Activated T-helper 2 cell treated with anti-CD3 and anti-CD28 coated beads, Interferon-gamma antibody, Interleukin-2, Interleukin-4, amounts not matched to agents 10 μg/mL and 5 μg/mL and 100 μg/mL, durations not matched to agents 14 hours and 24 hours and 36 hours (primary cell): ENCODE data around the gene ALDH4A1. TPM values are rescaled to one million over a fixed set of nuclear protein-coding genes. Genes with fewer than 3 reads are reported as not detected.

Experiments
- DNase-seq: peaks from one replicate; pipeline ENCODE4 v3.0.0; 2021; ENCODE audit warnings: low spot score
- H3K27ac Mint-ChIP-seq: one replicate; pipeline ENCODE4 v1.8.0; 2021; ENCODE audit warnings: mixed read lengths
- H3K27me3 Mint-ChIP-seq: one replicate; pipeline ENCODE4 v1.8.0; 2021; ENCODE audit warnings: low read depth, mixed read lengths
- H3K36me3 Mint-ChIP-seq: one replicate; pipeline ENCODE4 v1.8.0; 2021; ENCODE audit warnings: low read depth, mixed read lengths
- H3K4me1 Mint-ChIP-seq: one replicate; pipeline ENCODE4 v1.8.0; 2021; ENCODE audit warnings: low read depth, mixed read lengths
- H3K4me3 Mint-ChIP-seq: one replicate; pipeline ENCODE4 v1.8.0; 2021; ENCODE audit warnings: low read depth, mild to moderate bottlenecking, moderate library complexity, mixed read lengths
- H3K9me3 Mint-ChIP-seq: one replicate; pipeline ENCODE4 v1.8.0; 2021; ENCODE audit warnings: mixed read lengths
- intact Hi-C: fragments of 100-400 bp; cut with micrococcal nuclease; formaldehyde crosslinking; loops from one replicate; pipeline ENCODE4 v1.15.1; 2023
- total RNA-seq: library from RNA; stranded (reverse); gene quantifications from 2 replicates; pipeline ENCODE4 v1.2.3, GENCODE V29; 2022

ALDH4A1 gene
- total RNA-seq, 1 donor from 2014 or later: 4.4 TPM

DNA sequence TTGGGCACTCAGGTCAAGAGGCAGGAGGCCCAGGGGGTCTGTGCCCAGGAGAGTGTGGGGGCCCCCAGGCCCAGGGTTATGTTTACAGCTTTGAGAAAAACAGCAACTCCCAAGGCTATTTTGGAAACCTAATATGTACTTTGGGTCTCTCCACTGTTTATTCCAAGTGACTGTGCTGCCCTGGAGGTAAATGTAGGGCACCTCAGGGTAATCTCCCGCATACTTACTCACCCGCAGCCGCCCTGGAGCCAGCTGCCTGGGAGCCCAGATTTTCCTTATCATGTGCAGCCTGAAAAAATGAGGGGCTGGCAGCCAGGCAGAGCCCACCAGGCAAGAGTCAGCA is 34.1 kb upstream of the ALDH4A1 start:
- DNase-seq: no peak
- peaks cover 56% of the 10 kb centered on the region for H3K4me1 Mint-ChIP-seq
- H3K9me3 Mint-ChIP-seq: no peaks in the 10 kb centered on the region
- H3K36me3 Mint-ChIP-seq: no peaks in the 10 kb centered on the region
- intact Hi-C loops: no loop called here
- H3K4me3 Mint-ChIP-seq: no peak overlapping the region
- H3K27me3 Mint-ChIP-seq: no peaks in the 10 kb centered on the region
- no peak overlapping the region for H3K27ac Mint-ChIP-seq

DNA sequence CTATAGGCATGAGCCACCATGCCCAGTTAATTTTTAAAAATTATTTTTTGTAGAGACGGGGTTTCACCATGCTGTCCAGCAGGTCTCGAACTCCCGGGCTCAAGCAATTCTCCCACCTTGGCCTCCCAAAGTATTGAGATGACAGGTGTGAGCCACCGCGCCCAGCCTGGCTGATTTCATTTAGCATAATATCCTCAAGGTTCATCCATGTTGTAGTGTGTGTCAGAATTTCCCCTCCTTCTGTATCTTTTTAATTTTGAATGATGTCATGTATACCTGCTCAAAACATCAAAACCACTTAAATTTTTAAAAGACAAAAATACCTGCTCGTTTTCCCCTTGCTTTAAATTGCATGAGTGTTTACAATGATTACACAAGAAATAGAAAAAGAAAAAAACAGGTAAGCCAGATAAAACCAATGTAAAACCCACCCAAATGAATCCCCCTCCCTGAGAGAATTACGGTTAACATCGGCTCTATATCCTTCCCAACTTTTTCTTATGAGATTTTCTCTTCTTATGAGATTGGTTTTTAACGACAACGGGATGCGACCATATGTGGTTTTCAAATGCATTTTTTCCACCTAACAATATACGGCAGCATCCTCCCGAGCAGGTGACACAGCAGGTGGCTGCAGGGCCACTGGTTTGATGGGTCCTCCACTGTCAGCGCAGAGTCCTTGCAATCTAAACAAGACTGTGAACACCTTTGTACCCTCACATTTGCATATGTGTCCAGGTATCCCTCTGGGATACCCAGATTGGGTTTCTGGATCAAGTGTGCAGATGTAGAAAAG is 32.0 kb upstream of the ALDH4A1 start:
- no peak for DNase-seq
- Mint-ChIP-seq H3K27ac (no peak overlapping the region), H3K27me3 (no peaks in the 10 kb centered on the region), H3K4me1 (peaks cover 61% of the 10 kb centered on the region), H3K4me3 (no peak overlapping the region), H3K36me3 (no peaks in the 10 kb centered on the region), H3K9me3 (no peaks in the 10 kb centered on the region)
- intact Hi-C loops: no loop called here

DNA sequence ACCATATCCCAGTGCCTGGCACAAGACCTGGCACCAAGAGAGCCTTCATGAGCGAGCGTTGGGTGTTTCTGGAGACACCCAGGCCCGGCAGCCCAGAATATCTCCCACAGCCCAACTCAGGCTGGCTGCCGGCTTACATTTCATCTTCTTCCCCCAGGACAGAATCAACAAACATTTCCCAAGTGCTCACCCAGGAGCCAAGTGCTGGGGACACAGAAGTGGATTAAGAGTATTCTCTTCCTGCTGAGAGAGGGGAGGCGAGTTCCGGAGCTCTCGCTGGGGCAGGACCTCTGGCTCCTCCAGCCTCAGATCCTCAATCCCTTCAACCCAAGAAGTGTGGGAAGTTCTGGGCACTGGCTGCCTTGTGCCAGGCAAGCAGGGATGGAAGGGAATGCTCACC is 30.5 kb upstream of the ALDH4A1 start:
- DNase-seq: no peak
- Mint-ChIP-seq H3K4me3 (no peak overlapping the region), H3K27ac (no peak overlapping the region), H3K36me3 (no peaks in the 10 kb centered on the region), H3K9me3 (no peaks in the 10 kb centered on the region), H3K27me3 (no peaks in the 10 kb centered on the region), H3K4me1 (peaks cover 73% of the 10 kb centered on the region)
- intact Hi-C loops: no loop called here

DNA sequence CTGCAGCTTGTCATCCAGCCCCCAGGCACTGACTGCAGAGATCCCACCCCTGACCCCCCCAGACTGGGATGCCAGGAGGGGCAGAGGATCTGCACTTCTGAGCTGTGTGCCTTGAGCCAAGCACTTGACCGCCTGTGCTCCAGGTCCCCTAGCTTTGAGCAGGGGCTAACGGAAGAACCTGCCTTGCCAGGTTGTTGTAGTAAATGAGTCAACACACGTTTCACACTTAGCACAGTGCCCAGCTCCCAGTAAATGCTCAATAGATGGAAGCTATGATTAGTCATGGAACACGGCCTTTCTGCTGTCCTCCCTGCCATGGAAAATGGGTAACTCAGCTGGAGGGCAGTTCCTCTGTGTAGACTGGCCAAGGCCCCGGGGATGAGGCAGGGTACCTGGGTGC is 30.0 kb upstream of the ALDH4A1 start:
- no peaks in the 10 kb centered on the region for H3K36me3 Mint-ChIP-seq
- intact Hi-C loops: no loop called here
- H3K27me3 Mint-ChIP-seq: no peaks in the 10 kb centered on the region
- no peaks in the 10 kb centered on the region for H3K9me3 Mint-ChIP-seq
- no peak overlapping the region for H3K4me3 Mint-ChIP-seq
- peaks cover 77% of the 10 kb centered on the region for H3K4me1 Mint-ChIP-seq
- H3K27ac Mint-ChIP-seq: peak overlapping the region; percentile 42
- DNase-seq: no peak

DNA sequence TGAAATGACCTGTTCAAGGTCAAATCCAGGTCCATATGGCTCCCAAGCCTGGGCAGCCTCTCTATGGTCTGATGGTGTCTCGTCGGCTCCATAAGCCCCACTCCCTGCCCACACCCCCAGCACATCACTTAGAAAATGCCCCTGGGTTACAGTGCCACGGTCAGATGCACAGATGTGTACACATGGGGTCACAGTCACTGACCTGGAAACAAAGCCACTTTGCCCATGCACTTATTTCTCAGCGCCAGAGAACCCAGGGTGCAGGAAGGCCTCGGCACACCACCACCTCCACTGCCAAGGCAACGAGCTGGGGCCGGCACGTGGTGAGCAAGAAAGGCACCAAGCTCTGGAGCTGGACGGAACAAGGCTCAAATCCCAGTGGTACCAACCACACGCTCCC is 29.4 kb upstream of the ALDH4A1 start:
- Mint-ChIP-seq H3K27ac (no peak overlapping the region), H3K9me3 (no peaks in the 10 kb centered on the region), H3K4me3 (no peak overlapping the region), H3K36me3 (no peaks in the 10 kb centered on the region), H3K27me3 (no peaks in the 10 kb centered on the region), H3K4me1 (peaks cover 77% of the 10 kb centered on the region)
- intact Hi-C loops: no loop called here
- DNase-seq: no peak

DNA sequence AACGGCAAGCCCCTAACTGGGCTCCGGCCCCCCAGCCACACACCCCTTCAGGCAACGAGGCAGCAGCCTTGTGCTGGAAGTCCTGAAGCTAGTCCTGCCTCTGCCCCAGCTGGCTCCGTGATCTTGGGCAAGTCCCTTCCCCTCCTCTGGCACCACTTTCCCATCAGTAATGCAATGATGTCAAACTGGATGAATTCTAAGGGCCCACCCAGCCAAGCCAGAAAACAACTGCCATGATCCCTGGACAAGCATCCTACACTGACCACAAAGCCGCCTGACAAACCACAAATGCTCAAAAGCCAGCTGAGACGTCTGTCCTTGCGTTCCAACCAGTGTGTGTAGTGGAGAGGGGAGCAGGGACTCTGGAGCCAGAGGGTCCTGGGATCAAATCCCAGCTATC is 27.3 kb upstream of the ALDH4A1 start:
- intact Hi-C loops: no loop called here
- H3K36me3 Mint-ChIP-seq: peaks cover 9% of the 10 kb centered on the region
- peak overlapping the region; percentile 38 for H3K27ac Mint-ChIP-seq
- H3K4me1 Mint-ChIP-seq: peaks cover 69% of the 10 kb centered on the region
- H3K4me3 Mint-ChIP-seq: no peak overlapping the region
- DNase-seq: no peak
- H3K9me3 Mint-ChIP-seq: no peaks in the 10 kb centered on the region
- H3K27me3 Mint-ChIP-seq: no peaks in the 10 kb centered on the region

DNA sequence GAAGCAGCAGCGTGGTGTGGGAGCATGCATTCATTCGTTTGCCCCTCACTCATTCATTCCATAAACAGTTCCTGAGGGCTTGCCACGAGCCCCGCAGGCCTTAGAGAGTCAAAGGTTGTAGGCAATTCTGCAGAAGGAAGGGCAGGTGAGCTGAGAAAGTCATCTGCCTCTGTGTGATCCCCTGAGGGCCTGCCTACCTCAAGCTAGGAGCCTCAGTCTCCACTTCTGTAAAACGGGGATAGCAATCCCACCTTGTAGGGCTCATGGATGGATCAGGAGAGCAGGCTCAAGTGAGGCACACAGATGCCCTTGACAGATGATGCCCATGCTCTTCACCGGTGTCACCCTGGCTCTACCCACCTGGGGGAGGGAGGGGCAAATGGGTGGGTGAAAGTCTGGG is 26.6 kb upstream of the ALDH4A1 start:
- no peaks in the 10 kb centered on the region for H3K27me3 Mint-ChIP-seq
- peaks cover 9% of the 10 kb centered on the region for H3K36me3 Mint-ChIP-seq
- no peak overlapping the region for H3K4me3 Mint-ChIP-seq
- intact Hi-C loops: no loop called here
- no peak for DNase-seq
- H3K4me1 Mint-ChIP-seq: peaks cover 69% of the 10 kb centered on the region
- peak overlapping the region; percentile 96 for H3K27ac Mint-ChIP-seq
- H3K9me3 Mint-ChIP-seq: no peaks in the 10 kb centered on the region

DNA sequence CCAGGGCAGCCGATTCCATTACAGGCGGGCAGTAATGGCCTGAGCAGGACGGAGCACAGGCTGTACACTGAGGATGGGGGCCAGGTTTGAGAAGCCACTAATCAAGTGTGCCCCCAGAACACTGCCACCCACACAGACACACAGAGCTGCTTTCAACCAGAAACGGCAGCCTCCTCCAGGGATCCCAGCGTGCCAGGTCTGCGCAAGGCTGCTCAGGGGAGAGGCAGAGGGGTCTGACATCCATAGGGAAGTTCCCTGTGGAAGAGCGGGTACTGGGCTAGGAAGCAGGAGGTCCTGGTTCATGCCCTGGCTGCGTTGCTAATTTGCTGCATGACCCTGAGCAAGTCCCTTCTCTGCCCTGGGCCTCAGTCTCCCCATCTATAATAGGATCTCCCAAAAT is 26.1 kb upstream of the ALDH4A1 start:
- DNase-seq: no peak
- Mint-ChIP-seq H3K4me1 (peaks cover 72% of the 10 kb centered on the region), H3K4me3 (peak overlapping the region; percentile 83), H3K27ac (peak overlapping the region; percentile 96), H3K9me3 (no peaks in the 10 kb centered on the region), H3K36me3 (peaks cover 9% of the 10 kb centered on the region), H3K27me3 (no peaks in the 10 kb centered on the region)
- intact Hi-C loops: no loop called here

DNA sequence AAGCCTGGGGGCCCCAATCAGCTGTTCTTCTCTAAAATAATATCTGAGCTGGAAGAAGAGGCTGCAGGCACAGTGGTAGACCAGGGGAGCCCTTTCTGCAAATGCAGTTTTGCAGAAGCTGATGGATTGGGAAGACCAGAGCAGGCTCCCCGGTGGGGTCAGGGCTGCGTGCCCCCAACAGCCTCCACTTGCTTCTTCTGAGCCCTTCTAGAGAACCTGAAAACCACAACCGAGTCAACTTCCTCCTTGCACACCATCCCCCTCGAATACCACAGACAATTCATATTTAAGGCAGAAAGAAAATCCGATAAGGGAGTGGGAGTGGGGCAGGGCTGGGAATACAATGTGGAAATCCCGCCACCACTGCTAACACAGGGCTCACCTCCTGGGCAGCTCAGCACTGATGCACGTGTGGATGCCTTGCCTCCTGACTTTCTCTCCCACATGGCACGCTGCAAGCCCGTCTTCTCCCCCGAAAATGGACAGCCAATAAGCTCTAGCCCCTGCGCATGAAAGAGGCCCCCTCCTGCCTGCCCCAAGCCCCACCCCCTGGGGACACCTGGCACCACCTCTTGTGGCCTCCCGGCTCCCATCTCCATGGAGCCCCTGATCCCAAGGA is 25.4 kb upstream of the ALDH4A1 start:
- intact Hi-C loops: loop anchor here (1.0 kb wide), 1 partner anchor 21 kb away; no protein-coding TSS in a partner anchor
- H3K4me1 Mint-ChIP-seq: peaks cover 73% of the 10 kb centered on the region

DNA sequence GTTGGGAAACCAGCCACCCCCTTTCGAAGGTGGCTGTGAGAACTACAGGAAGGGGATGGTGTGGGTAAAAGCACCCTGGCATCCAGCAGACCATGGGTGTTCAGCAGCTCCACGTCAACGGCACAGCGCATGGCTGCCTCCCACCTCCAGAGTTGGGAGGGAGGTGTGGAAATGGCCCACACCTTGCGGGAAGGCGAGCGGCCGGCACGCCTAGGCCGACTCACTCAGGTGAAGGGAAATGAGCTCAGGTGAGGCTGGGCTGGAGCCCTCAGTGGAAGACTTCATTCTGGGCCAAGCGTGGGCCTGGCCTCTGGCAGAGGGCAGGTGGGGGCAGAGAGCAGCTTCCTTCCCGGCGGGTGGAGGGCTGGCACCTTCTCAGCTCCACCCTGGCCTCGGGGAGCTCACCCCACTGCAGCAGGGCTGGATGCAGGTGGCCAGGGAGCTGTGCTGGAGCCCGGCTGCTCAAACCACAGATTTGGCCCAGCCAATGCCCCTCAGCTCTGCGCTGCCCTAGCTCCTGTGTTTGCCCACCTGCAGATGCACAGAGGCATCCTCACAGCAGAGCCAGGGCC is 24.8 kb upstream of the ALDH4A1 start:
- Mint-ChIP-seq H3K36me3 (peaks cover 9% of the 10 kb centered on the region), H3K27ac (peak overlapping the region; percentile 96), H3K27me3 (no peaks in the 10 kb centered on the region), H3K4me3 (peak overlapping the region; percentile 83), H3K4me1 (peaks cover 67% of the 10 kb centered on the region), H3K9me3 (no peaks in the 10 kb centered on the region)
- intact Hi-C loops: loop anchor here (1.0 kb wide), 1 partner anchor 21 kb away; no protein-coding TSS in a partner anchor
- DNase-seq: peak; percentile 30

More for the DNA sequence above, 25.4 kb upstream of the ALDH4A1 start:
- H3K27me3 Mint-ChIP-seq: no peaks in the 10 kb centered on the region
- peak overlapping the region; percentile 83 for H3K4me3 Mint-ChIP-seq
- H3K27ac Mint-ChIP-seq: peak overlapping the region; percentile 96
- no peaks in the 10 kb centered on the region for H3K9me3 Mint-ChIP-seq
- H3K36me3 Mint-ChIP-seq: peaks cover 9% of the 10 kb centered on the region
- DNase-seq: peak; percentile 53

DNA sequence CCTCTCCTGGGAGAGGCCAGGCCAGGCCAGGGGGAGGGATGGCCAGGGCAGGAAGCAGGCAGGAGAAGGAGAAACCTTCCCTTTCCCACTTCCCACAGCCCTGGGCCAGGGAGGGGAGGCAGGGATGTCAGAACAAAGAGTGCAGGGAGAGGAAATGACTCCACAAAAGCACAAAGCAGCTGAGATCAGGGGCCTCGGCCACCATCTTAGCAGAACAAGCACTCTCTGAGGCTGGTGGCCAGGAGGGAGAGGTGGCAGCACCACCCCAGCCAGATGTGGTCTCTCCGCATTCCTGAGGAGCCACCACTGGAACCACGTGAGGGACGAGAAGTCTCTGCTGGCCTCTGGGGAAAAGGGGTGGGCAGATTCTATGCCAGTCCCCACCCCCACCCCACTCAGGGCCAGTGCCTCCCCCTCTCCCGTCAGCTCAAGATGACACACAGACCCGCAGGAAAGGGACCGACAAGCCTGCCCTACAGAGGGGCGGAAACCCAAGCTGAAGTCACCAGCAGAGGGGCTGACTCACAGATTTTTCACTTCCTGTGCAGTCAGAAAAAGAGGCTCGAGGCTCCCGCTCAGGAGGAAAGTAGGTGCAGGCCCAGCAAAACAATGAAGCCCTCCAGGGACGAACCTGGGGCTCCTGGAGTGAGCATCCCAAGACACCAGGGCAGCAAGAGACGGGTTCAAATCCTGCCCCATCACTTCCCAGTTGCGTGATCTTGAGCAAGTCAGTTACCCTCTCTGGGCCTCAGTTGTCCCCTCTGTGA is 24.1 kb upstream of the ALDH4A1 start:
- DNase-seq: peak; percentile 82
- intact Hi-C loops: loop anchor here (1.0 kb wide), 3 partner anchors 22 to 85 kb away; no protein-coding TSS in a partner anchor
- peaks cover 62% of the 10 kb centered on the region for H3K4me1 Mint-ChIP-seq

DNA sequence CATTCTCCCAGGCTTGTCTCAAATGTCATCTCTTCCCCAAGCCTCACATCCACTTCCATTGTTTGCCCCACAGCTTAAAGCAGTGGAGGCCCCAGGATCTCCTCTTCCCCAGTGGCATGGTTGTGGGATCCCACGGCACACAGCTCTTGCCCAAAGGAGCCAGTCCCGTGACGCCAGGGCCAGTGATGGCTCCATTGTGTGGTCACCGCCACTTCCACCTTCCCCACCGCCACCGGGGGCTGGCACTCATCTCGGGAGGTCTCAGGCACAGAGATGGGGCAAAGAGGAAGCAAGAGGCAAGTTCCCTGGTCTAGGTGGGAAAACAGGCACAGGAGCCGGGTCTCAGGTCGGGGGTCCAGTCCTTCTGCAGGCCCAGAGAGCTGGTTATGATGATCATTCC is 22.9 kb upstream of the ALDH4A1 start:
- Mint-ChIP-seq H3K36me3 (peaks cover 10% of the 10 kb centered on the region), H3K27me3 (no peaks in the 10 kb centered on the region), H3K9me3 (no peaks in the 10 kb centered on the region), H3K4me1 (peaks cover 53% of the 10 kb centered on the region), H3K27ac (peak overlapping the region; percentile 78), H3K4me3 (peak overlapping the region; percentile 28)
- intact Hi-C loops: no loop called here
- no peak for DNase-seq

More for the DNA sequence above, 24.1 kb upstream of the ALDH4A1 start:
- H3K36me3 Mint-ChIP-seq: peaks cover 9% of the 10 kb centered on the region
- H3K27ac Mint-ChIP-seq: peak overlapping the region; percentile 96
- H3K27me3 Mint-ChIP-seq: no peaks in the 10 kb centered on the region
- no peaks in the 10 kb centered on the region for H3K9me3 Mint-ChIP-seq
- H3K4me3 Mint-ChIP-seq: peak overlapping the region; percentile 83
